GM23338 (cell line): ENCODE measurements around the gene CDHR4. TPM values are rescaled to one million over a fixed set of nuclear protein-coding genes. Genes with fewer than 3 reads are reported as not detected.

Source experiments
- ATAC-seq: fragments of 200-7000 bp; cut with Tn5 transposase; 3 replicates; pipeline ENCODE4 v1.9.1; 2020
- DNase-seq: peaks from one replicate; pipeline ENCODE4 v3.0.0-alpha.2; 2015; ENCODE audit warnings: low spot score
- H2AFZ ChIP-seq: fragments of 200-600 bp; sonication (generic); 2 replicates; pipeline ENCODE4 v1.8.0; 2016; ENCODE audit warnings: antibody characterized with exemption, mild to moderate bottlenecking, moderate library complexity
- H3F3A ChIP-seq: fragments of 200-600 bp; sonication (generic); replicated peaks from 2 replicates; pipeline ENCODE4 v1.8.0; 2017; ENCODE audit warnings: antibody characterized with exemption, mixed run types, low read depth
- H3K27ac ChIP-seq: fragments of 200-600 bp; sonication (generic); 2 replicates; pipeline ENCODE4 v1.6.1; 2016; ENCODE audit warnings: low read depth
- H3K27me3 ChIP-seq: fragments of 200-600 bp; sonication (generic); 2 replicates; pipeline ENCODE4 v1.8.0; 2016; ENCODE audit warnings: mild to moderate bottlenecking, mixed run types, moderate library complexity; ENCODE audit not compliant: insufficient read depth
- H3K36me3 ChIP-seq: fragments of 200-600 bp; sonication (generic); 2 replicates; pipeline ENCODE4 v1.8.0; 2016; ENCODE audit warnings: mild to moderate bottlenecking; ENCODE audit not compliant: insufficient read depth
- H3K4me1 ChIP-seq: fragments of 200-600 bp; sonication (generic); 2 replicates; pipeline ENCODE4 v1.8.0; 2016; ENCODE audit warnings: mild to moderate bottlenecking, moderate library complexity; ENCODE audit not compliant: insufficient read depth
- H3K4me2 ChIP-seq: fragments of 200-600 bp; sonication (generic); 2 replicates; pipeline ENCODE4 v1.7.1; 2017; ENCODE audit warnings: mixed run types
- H3K4me3 ChIP-seq: fragments of 200-600 bp; sonication (generic); 2 replicates; pipeline ENCODE4 v1.6.1; 2016; ENCODE audit warnings: mixed run types
- H3K79me2 ChIP-seq: fragments of 200-600 bp; sonication (generic); replicated peaks from 2 replicates; pipeline ENCODE4 v1.8.0; 2017; ENCODE audit warnings: mild to moderate bottlenecking; ENCODE audit not compliant: insufficient read depth
- H3K9me2 ChIP-seq: fragments of 200-600 bp; sonication (generic); 2 replicates; pipeline ENCODE4 v1.8.0; 2017; ENCODE audit not compliant: insufficient read depth
- H4K20me1 ChIP-seq: fragments of 200-600 bp; sonication (generic); replicated peaks from 2 replicates; pipeline ENCODE4 v1.8.0; 2017; ENCODE audit warnings: mild to moderate bottlenecking; ENCODE audit not compliant: insufficient read depth
- H3K27ac Mint-ChIP-seq: 2 replicates; pipeline ENCODE4 v1.8.0; 2020; ENCODE audit warnings: inconsistent platforms, mild to moderate bottlenecking, moderate library complexity, mixed read lengths
- H3K27me3 Mint-ChIP-seq: 3 replicates; pipeline ENCODE4 v1.8.0; 2022; ENCODE audit warnings: low read depth, mild to moderate bottlenecking, moderate library complexity, mixed read lengths, inconsistent platforms; ENCODE audit not compliant: insufficient read depth, poor library complexity
- H3K36me3 Mint-ChIP-seq: 3 replicates; pipeline ENCODE4 v1.8.0; 2021; ENCODE audit warnings: low read depth, mild to moderate bottlenecking, inconsistent platforms, moderate library complexity, mixed read lengths
- H3K4me1 Mint-ChIP-seq: 3 replicates; pipeline ENCODE4 v1.8.0; 2020; ENCODE audit warnings: mild to moderate bottlenecking, inconsistent platforms, mixed read lengths
- H3K4me3 Mint-ChIP-seq: 3 replicates; pipeline ENCODE4 v1.8.0; 2021; ENCODE audit warnings: moderate library complexity, mild to moderate bottlenecking, inconsistent platforms, mixed read lengths
- H3K9me3 Mint-ChIP-seq: 3 replicates; pipeline ENCODE4 v1.8.0; 2020; ENCODE audit warnings: moderate library complexity, mild to moderate bottlenecking, inconsistent platforms, mixed read lengths
- CREB1 ChIP-seq: fragments of 250-450 bp; sonication (Bioruptor Pico); IDR thresholded peaks from 2 replicates; pipeline ENCODE4 v1.5.0; 2020; ENCODE audit warnings: low read depth, mild to moderate bottlenecking, moderate library complexity
- CTCF ChIP-seq, 2 experiments: fragments of 200-600 bp in 1 of 2; sonication (generic) in 1 of 2; conservative IDR thresholded peaks; 2 replicates each; pipeline versions ENCODE4 v1.5.1 to v1.6.1; 2016 to 2017; ENCODE audit warnings: antibody characterized with exemption in 2 of 2, low read depth in 2 of 2, mild to moderate bottlenecking in 2 of 2, moderate library complexity in 1 of 2
- EZH2 ChIP-seq: fragments of 200-600 bp; sonication (generic); IDR thresholded peaks from one replicate; pipeline ENCODE4 v1.8.0; 2017; ENCODE audit warnings: antibody characterized with exemption, mild to moderate bottlenecking, low read depth; ENCODE audit not compliant: unreplicated experiment
- EZH2phosphoT487 ChIP-seq: fragments of 200-600 bp; sonication (generic); IDR thresholded peaks from one replicate; pipeline ENCODE4 v1.8.1; 2018; ENCODE audit warnings: antibody characterized with exemption; ENCODE audit not compliant: unreplicated experiment
- JUNB ChIP-seq: IDR thresholded peaks from one replicate; pipeline ENCODE4 v1.6.1; 2016; ENCODE audit warnings: antibody characterized with exemption; ENCODE audit not compliant: unreplicated experiment
- NANOG ChIP-seq: IDR thresholded peaks from 2 replicates; pipeline ENCODE4 v1.6.1; 2016; ENCODE audit warnings: antibody characterized with exemption, borderline replicate concordance
- POLR2AphosphoS5 ChIP-seq: IDR thresholded peaks from 2 replicates; pipeline ENCODE4 v1.6.1; 2016; ENCODE audit warnings: antibody characterized with exemption, low read depth
- STAT1 ChIP-seq: IDR thresholded peaks from one replicate; pipeline ENCODE4 v1.6.1; 2016; ENCODE audit warnings: antibody characterized with exemption; ENCODE audit not compliant: unreplicated experiment
- ZNF114 ChIP-seq: fragments of 250-450 bp; sonication (Bioruptor Pico); IDR thresholded peaks from 2 replicates; pipeline ENCODE4 v1.5.0; 2020; ENCODE audit warnings: mild to moderate bottlenecking, moderate library complexity
- ZNF331 ChIP-seq: fragments of 250-450 bp; sonication (Bioruptor Pico); IDR thresholded peaks from 2 replicates; pipeline ENCODE4 v1.5.0; 2020; ENCODE audit warnings: low read depth, mild to moderate bottlenecking, moderate library complexity
- ZNF462 ChIP-seq: fragments of 250-450 bp; sonication (Bioruptor Pico); IDR thresholded peaks from 2 replicates; pipeline ENCODE4 v1.5.0; 2020; ENCODE audit warnings: mild to moderate bottlenecking, moderate library complexity
- polyA plus RNA-seq: library from polyadenylated mRNA; unstranded; fragments of >200 nt; fragmentation: Nextera tagmentation; extraction: Ambion mirVana; gene quantifications from 2 replicates; pipeline ENCODE4 v1.2.1, GENCODE V29; 2016
- total RNA-seq: library from RNA; depleted of rRNA; stranded (reverse); fragments of >200 nt; shearing (Covaris generic); gene quantifications from 2 replicates; pipeline ENCODE4 v1.2.3, GENCODE V29; 2014
- TF ChIP-seq, protein P1 (sequence below): IDR thresholded peaks from one replicate; pipeline ENCODE4 v1.6.1; 2018; ENCODE audit warnings: antibody characterized with exemption; ENCODE audit not compliant: unreplicated experiment
- TF ChIP-seq, protein P2 (sequence below): IDR thresholded peaks from 2 replicates; pipeline ENCODE4 v1.6.1; 2016; ENCODE audit warnings: antibody characterized with exemption

The CDHR4 gene
- total and polyA plus RNA-seq, 2 experiments from 2014 or later = 0.24 to 0.26 TPM

- Mint-ChIP-seq H3K4me3 (no peak overlapping the region), H3K27me3 (peaks cover 11% of the 10 kb centered on the region), H3K27ac (no peak overlapping the region), H3K4me1 (no peaks in the 10 kb centered on the region; the same call in 2 of the 3 replicates), H3K9me3 (no peaks in the 10 kb centered on the region), H3K36me3 (no peaks in the 10 kb centered on the region)
- Histone ChIP-seq H2AFZ (peak overlapping the region; percentile 66; the same call in 1 of the 2 replicates), H3K4me2 (no peak overlapping the region), H3K27ac (no peak overlapping the region), H4K20me1 (no peaks in the 10 kb centered on the region), H3K4me1 (no peaks in the 10 kb centered on the region), H3K36me3 (no peaks in the 10 kb centered on the region), H3K4me3 (no peak overlapping the region), H3K79me2 (peaks cover 4% of the 10 kb centered on the region; the same call in 1 of the 2 replicates), H3F3A (no peaks in the 10 kb centered on the region; the same call in 1 of the 2 replicates), H3K27me3 (no peaks in the 10 kb centered on the region), H3K9me2 (no peaks in the 10 kb centered on the region)
- no peak for ATAC-seq
- DNase-seq = no peak
- no peak for TF ChIP-seq STAT1
- TF ChIP-seq CREB1 (CRISPR knock-in tag) = no peak
- TF ChIP-seq ZNF331 (CRISPR knock-in tag) = no peak
- TF ChIP-seq ZNF462 (CRISPR knock-in tag) = no peak
- TF ChIP-seq ZNF114 = no peak
- no peak for TF ChIP-seq JUNB
- no peak for TF ChIP-seq NANOG
- no peak for TF ChIP-seq EZH2phosphoT487
- TF ChIP-seq, protein P1, sequence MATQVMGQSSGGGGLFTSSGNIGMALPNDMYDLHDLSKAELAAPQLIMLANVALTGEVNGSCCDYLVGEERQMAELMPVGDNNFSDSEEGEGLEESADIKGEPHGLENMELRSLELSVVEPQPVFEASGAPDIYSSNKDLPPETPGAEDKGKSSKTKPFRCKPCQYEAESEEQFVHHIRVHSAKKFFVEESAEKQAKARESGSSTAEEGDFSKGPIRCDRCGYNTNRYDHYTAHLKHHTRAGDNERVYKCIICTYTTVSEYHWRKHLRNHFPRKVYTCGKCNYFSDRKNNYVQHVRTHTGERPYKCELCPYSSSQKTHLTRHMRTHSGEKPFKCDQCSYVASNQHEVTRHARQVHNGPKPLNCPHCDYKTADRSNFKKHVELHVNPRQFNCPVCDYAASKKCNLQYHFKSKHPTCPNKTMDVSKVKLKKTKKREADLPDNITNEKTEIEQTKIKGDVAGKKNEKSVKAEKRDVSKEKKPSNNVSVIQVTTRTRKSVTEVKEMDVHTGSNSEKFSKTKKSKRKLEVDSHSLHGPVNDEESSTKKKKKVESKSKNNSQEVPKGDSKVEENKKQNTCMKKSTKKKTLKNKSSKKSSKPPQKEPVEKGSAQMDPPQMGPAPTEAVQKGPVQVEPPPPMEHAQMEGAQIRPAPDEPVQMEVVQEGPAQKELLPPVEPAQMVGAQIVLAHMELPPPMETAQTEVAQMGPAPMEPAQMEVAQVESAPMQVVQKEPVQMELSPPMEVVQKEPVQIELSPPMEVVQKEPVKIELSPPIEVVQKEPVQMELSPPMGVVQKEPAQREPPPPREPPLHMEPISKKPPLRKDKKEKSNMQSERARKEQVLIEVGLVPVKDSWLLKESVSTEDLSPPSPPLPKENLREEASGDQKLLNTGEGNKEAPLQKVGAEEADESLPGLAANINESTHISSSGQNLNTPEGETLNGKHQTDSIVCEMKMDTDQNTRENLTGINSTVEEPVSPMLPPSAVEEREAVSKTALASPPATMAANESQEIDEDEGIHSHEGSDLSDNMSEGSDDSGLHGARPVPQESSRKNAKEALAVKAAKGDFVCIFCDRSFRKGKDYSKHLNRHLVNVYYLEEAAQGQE = no peak
- TF ChIP-seq CTCF (conservative IDR thresholded peaks at IDR 0.05; ENCODE audit: low read depth in 2 of 2) = no peak
- no peak for TF ChIP-seq EZH2
- TF ChIP-seq, protein P2, sequence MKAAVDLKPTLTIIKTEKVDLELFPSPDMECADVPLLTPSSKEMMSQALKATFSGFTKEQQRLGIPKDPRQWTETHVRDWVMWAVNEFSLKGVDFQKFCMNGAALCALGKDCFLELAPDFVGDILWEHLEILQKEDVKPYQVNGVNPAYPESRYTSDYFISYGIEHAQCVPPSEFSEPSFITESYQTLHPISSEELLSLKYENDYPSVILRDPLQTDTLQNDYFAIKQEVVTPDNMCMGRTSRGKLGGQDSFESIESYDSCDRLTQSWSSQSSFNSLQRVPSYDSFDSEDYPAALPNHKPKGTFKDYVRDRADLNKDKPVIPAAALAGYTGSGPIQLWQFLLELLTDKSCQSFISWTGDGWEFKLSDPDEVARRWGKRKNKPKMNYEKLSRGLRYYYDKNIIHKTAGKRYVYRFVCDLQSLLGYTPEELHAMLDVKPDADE = no peak
- TF ChIP-seq POLR2AphosphoS5 = no peak
Measured at GRCh38 chr3:49790626-49791411, 8.9 kb downstream of the CDHR4 start.
